Activated CD4-positive, alpha-beta T cell treated with anti-CD3 and anti-CD28 coated beads, Interleukin-2, amount 50 U/mL, for 48 hours (primary cell): Measurements from ENCODE around the gene PCDHGA9.
A peak's percentile ranks its signal among the peaks of the same experiment; 100 is the strongest.
"Not testable (repeated sequence)": the region's sequence is repeated elsewhere in the genome, so short reads cannot be mapped to it uniquely, and the experiment has no call there.

ENCODE experiments used
- DNase-seq, 2 experiments: peaks; one replicate each; pipeline ENCODE4 v3.0.0-alpha.2; 2020

Gene PCDHGA9

GRCh38 chr5:141384471-141385267, 17.9 kb upstream of the PCDHGA9 start:
- DNase-seq: no peak

GRCh38 chr5:141387557-141388311, 14.8 kb upstream of the PCDHGA9 start, which contains the start of gene PCDHGB4:
PCDHGB4 (plus strand) TSS chr5:141387698; CDS start chr5:141387885, 187 bp downstream.
- not testable (repeated sequence) for DNase-seq

- no peak for DNase-seq
Measured at GRCh38 chr5:141388661-141389060, 13.9 kb upstream of the PCDHGA9 start.

GRCh38 chr5:141389153-141390042, 13.2 kb upstream of the PCDHGA9 start:
- DNase-seq: no peak

- no peak for DNase-seq
Measured at GRCh38 chr5:141392429-141393198, 10.0 kb upstream of the PCDHGA9 start, which contains the start of gene PCDHGA8. PCDHGA8 (plus strand) TSS chr5:141392633; CDS start chr5:141392814, 181 bp downstream.

GRCh38 chr5:141393267-141393666, 9.3 kb upstream of the PCDHGA9 start:
- no peak for DNase-seq

GRCh38 chr5:141394401-141395187, 8.0 kb upstream of the PCDHGA9 start:
- not testable (repeated sequence) for DNase-seq

- DNase-seq: peak in 1 of 2 experiments; percentile 36
Measured at GRCh38 chr5:141397756-141398551, 4.6 kb upstream of the PCDHGA9 start, which contains the start of gene PCDHGB5. PCDHGB5 (plus strand) TSS chr5:141397947; CDS start chr5:141398128, 181 bp downstream.

GRCh38 chr5:141398608-141399007, 4.0 kb upstream of the PCDHGA9 start:
- DNase-seq: no peak

- no peak for DNase-seq
Measured at GRCh38 chr5:141399555-141400258, 2.9 kb upstream of the PCDHGA9 start.

- no peak for DNase-seq
Measured at GRCh38 chr5:141403387-141403786, 809 bp downstream of the PCDHGA9 start.

- peak; percentile 44 to 53 for DNase-seq
Measured at GRCh38 chr5:141407790-141408505, 5.4 kb downstream of the PCDHGA9 start, which contains the start of gene PCDHGB6. PCDHGB6 (plus strand) TSS chr5:141408021; CDS start chr5:141408203, 182 bp downstream.

GRCh38 chr5:141409598-141410306, 7.2 kb downstream of the PCDHGA9 start:
- no peak for DNase-seq

GRCh38 chr5:141411575-141411974, 9.0 kb downstream of the PCDHGA9 start:
- no peak for DNase-seq

GRCh38 chr5:141412854-141413539, 10.4 kb downstream of the PCDHGA9 start, which contains the start of gene PCDHGA10:
PCDHGA10 (plus strand) TSS chr5:141412987; CDS start chr5:141413176, 189 bp downstream.
- peak; percentile 59 to 67 for DNase-seq

- no peak for DNase-seq
Measured at GRCh38 chr5:141413540-141414069, 11.0 kb downstream of the PCDHGA9 start.
